ENCODE measurements around the gene SMS.

SMS gene

DNA sequence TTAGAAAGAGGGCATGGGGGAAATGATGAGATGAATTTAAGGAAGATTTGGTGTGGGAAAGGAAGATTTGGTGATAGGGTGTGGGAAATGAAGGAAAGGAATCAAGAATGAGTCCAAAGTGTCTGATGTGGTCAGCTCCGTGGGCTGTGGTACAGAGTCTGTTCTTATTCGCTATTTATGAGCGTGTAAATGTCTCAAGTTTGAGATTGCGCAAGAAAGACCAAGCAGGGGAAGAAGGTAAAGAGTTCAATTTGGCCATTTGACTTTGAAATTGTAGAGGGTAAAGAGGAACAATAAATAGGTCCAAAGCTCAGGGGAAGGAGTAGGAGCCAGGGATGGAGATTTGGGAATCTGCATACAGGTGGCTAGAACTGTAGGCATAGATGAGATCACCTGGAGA is 11.3 kb upstream of the SMS start:
- no peaks in the 10 kb centered on the region for H3K36me3 ChIP-seq
- H3K4me3 ChIP-seq: no peak overlapping the region
- 0 out of 22 replicates have a peak, but pooled peaks cover 0 to 4% (median 0%) of the 10 kb centered on the region in 11 experiments for H3K9me3 ChIP-seq (replicated peaks in 1 of 11)
- TF ChIP-seq Cebpa-rat (IDR thresholded peaks at IDR 0.05): peak in 10 of 11 experiments; percentile 26 to 94 (median 74); a peak in 17 of 22 replicates
- no peak overlapping the region for H3K9ac ChIP-seq
- H3K4me2 ChIP-seq: peak overlapping the region in 7 of 11 experiments; percentile 9 to 54 (median 30); a peak in 10 of 22 replicates
- no peak overlapping the region for H3K27ac ChIP-seq
- H3K27me3 ChIP-seq: no peaks in the 10 kb centered on the region
- no peaks in the 10 kb centered on the region for H4K20me1 ChIP-seq
- peaks cover 0 to 75% (median 15%) of the 10 kb centered on the region in 10 experiments; a peak in 14 of 20 replicates for H3K4me1 ChIP-seq

DNA sequence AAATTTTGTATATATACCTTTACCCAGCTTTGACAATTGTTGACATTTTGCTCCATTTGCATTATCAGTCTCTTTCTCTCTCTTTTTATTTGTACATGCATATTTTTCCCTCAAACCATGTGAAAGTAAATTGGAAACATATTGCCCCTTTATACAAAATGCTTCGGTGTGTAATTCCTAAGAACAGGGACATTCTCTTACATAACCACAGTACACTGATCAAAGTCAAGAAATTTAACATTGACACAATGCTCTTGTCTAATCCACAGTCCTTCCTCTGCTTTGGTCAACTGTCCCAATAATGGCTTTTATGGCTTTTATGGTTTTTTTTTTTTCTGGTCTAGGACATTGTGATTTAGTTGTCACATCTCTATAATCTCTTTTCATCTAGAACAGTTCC is 9.5 kb upstream of the SMS start:
- no peak overlapping the region for H3K27ac ChIP-seq
- no peak overlapping the region; a peak in 1 of 22 replicates for H3K4me2 ChIP-seq
- no peak for TF ChIP-seq Cebpa-rat (IDR thresholded peaks at IDR 0.05)
- no peak overlapping the region for H3K9ac ChIP-seq
- 0 out of 22 replicates have a peak, but pooled peaks cover 0 to 4% (median 0%) of the 10 kb centered on the region in 11 experiments for H3K9me3 ChIP-seq (replicated peaks in 1 of 11)
- no peaks in the 10 kb centered on the region for H3K36me3 ChIP-seq
- no peaks in the 10 kb centered on the region for H3K27me3 ChIP-seq
- H3K4me1 ChIP-seq: peaks cover 0 to 67% (median 15%) of the 10 kb centered on the region in 10 experiments; a peak in 14 of 20 replicates
- no peak overlapping the region for H3K4me3 ChIP-seq
- H4K20me1 ChIP-seq: no peaks in the 10 kb centered on the region

DNA sequence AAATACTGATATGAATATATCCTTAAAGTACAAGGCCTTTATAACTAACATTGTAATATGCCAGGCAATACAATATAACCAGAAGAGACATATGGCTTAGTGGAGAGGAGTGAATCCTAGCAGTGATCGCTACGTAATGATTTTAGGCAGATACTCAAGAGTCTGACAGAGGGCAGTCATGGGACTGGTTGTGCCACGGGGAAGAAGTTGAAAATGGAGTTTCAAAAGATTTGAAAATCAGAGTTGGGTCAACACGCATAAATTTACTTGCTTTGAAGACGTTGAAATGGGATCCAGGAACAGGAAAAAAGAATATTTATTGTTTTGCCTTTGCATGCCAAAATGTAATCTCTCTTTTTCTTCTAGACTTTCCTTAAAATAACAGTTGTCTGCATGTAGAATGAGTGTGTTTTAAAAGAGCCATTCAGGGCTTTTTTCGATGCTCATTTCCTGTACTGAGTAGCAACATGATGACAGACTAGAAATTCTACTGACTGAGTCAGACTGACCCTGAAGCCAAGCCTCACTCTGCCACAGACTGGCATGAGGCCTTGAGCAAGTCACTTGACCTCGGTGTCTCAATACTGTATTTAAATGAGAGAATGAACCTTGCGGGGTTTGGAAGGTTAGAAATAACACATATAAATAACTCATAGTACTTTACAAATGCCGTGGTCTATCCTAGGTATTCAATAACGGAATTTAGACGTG is 8.1 kb upstream of the SMS start:
- H3K4me1 ChIP-seq: peaks cover 0 to 58% (median 14%) of the 10 kb centered on the region in 10 experiments; a peak in 14 of 20 replicates
- no peak overlapping the region for H3K4me3 ChIP-seq
- peak overlapping the region in 4 of 11 experiments; percentile 43 to 72 (median 59); a peak in 7 of 22 replicates for H3K27ac ChIP-seq
- 0 out of 22 replicates have a peak, but pooled peaks cover 0 to 4% (median 0%) of the 10 kb centered on the region in 11 experiments for H3K9me3 ChIP-seq (replicated peaks in 1 of 11)
- H4K20me1 ChIP-seq: no peaks in the 10 kb centered on the region
- peak overlapping the region in 3 of 11 experiments; percentile 27 to 55 (median 46); a peak in 4 of 22 replicates for H3K4me2 ChIP-seq
- no peak for TF ChIP-seq Cebpa-rat (IDR thresholded peaks at IDR 0.05)
- H3K9ac ChIP-seq: peak overlapping the region in 2 of 11 experiments; percentile 27 to 42; a peak in 4 of 22 replicates
- H3K36me3 ChIP-seq: no peaks in the 10 kb centered on the region
- no peaks in the 10 kb centered on the region for H3K27me3 ChIP-seq

GRCh38 chrX:21933077-21933476 is 7.4 kb upstream of the SMS start:
- Histone ChIP-seq H3K4me1 (peaks cover 0 to 53% (median 14%) of the 10 kb centered on the region in 10 experiments; a peak in 14 of 20 replicates), H3K36me3 (no peaks in the 10 kb centered on the region), H3K9ac (no peak overlapping the region; a peak in 1 of 22 replicates), H3K4me2 (peak overlapping the region in 3 of 11 experiments; percentile 27 to 55 (median 46); a peak in 5 of 22 replicates), H3K27me3 (no peaks in the 10 kb centered on the region), H4K20me1 (no peaks in the 10 kb centered on the region), H3K4me3 (no peak overlapping the region), H3K27ac (peak overlapping the region in 4 of 11 experiments; percentile 43 to 72 (median 59); a peak in 6 of 22 replicates), H3K9me3 (replicated peaks in 1 of 11) (0 out of 22 replicates have a peak, but pooled peaks cover 0 to 4% (median 0%) of the 10 kb centered on the region in 11 experiments)
- TF ChIP-seq Cebpa-rat (IDR thresholded peaks at IDR 0.05): no peak

DNA sequence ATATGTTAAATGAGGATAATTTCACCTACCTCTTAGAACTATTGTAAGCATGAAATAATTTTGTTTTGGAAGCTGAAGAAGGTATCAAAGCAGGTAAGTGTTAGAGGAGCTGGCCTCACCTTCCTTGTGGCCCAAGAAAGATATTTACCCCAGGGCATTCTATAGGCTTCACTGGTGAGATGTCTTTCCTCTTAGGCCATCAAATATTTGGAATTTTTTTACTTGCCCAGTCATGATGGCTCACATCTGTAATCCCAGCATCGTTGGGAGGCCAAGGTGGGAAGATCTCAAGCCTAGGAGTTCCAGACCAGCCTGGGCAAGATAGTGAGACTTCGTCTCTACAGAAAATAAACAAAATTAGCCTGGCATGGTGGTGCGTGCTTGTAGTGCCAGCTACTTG is 6.1 kb upstream of the SMS start:
- H4K20me1 ChIP-seq: no peaks in the 10 kb centered on the region
- no peak for TF ChIP-seq Cebpa-rat (IDR thresholded peaks at IDR 0.05)
- no peaks in the 10 kb centered on the region for H3K27me3 ChIP-seq
- no peak overlapping the region for H3K27ac ChIP-seq
- no peak overlapping the region for H3K4me2 ChIP-seq
- H3K9me3 ChIP-seq (replicated peaks in 1 of 11): peaks cover 0 to 1% (median 0%) of the 10 kb centered on the region in 11 experiments; a peak in 1 of 22 replicates
- peaks cover 0 to 46% (median 10%) of the 10 kb centered on the region in 10 experiments; a peak in 14 of 20 replicates for H3K4me1 ChIP-seq
- no peak overlapping the region for H3K4me3 ChIP-seq
- H3K36me3 ChIP-seq: no peaks in the 10 kb centered on the region
- H3K9ac ChIP-seq: no peak overlapping the region

- H4K20me1 ChIP-seq: peaks cover 0 to 21% (median 7%) of the 10 kb centered on the region in 11 experiments; a peak in 9 of 22 replicates
- no peaks in the 10 kb centered on the region for H3K27me3 ChIP-seq
- TF ChIP-seq Cebpa-rat (IDR thresholded peaks at IDR 0.05): no peak
- H3K27ac ChIP-seq: peak overlapping the region in 10 of 11 experiments; percentile 83 to 92 (median 87); a peak in 20 of 22 replicates
- H3K9ac ChIP-seq: peak overlapping the region in 10 of 11 experiments; percentile 81 to 92 (median 86); a peak in 19 of 22 replicates
- H3K36me3 ChIP-seq: peaks cover 0 to 18% (median 0%) of the 10 kb centered on the region in 11 experiments; a peak in 6 of 22 replicates
- H3K4me1 ChIP-seq: peaks cover 5 to 42% (median 15%) of the 10 kb centered on the region in 10 experiments; a peak in 17 of 20 replicates
- peak overlapping the region; percentile 38 to 64 (median 59); a peak in 19 of 22 replicates for H3K4me2 ChIP-seq
- H3K9me3 ChIP-seq (replicated peaks in 1 of 11): peaks cover 0 to 17% (median 7%) of the 10 kb centered on the region in 11 experiments; a peak in 10 of 22 replicates
- peak overlapping the region; percentile 64 to 81 (median 74); a peak in 17 of 20 replicates for H3K4me3 ChIP-seq
These were observed 603 bp upstream of the SMS start for GRCh38 chrX:21939906-21940305.

GRCh38 chrX:21943460-21944135 is 3.1 kb downstream of the SMS start:
- H3K4me1 ChIP-seq: peaks cover 15 to 59% (median 27%) of the 10 kb centered on the region in 10 experiments; a peak in 17 of 20 replicates
- H3K27me3 ChIP-seq: no peaks in the 10 kb centered on the region
- H3K27ac ChIP-seq: no peak overlapping the region
- H3K36me3 ChIP-seq: peaks cover 0 to 37% (median 3%) of the 10 kb centered on the region in 11 experiments; a peak in 7 of 22 replicates
- peaks cover 9 to 58% (median 24%) of the 10 kb centered on the region in 11 experiments; a peak in 20 of 22 replicates for H4K20me1 ChIP-seq
- H3K9ac ChIP-seq: no peak overlapping the region
- no peak for TF ChIP-seq Cebpa-rat (IDR thresholded peaks at IDR 0.05)
- peaks cover 0 to 19% (median 7%) of the 10 kb centered on the region in 11 experiments; a peak in 10 of 22 replicates for H3K9me3 ChIP-seq (replicated peaks in 1 of 11)
- H3K4me3 ChIP-seq: peak overlapping the region in 1 of 10 experiments; percentile 70; a peak in 1 of 20 replicates
- peak overlapping the region in 9 of 11 experiments; percentile 44 to 77 (median 54); a peak in 13 of 22 replicates for H3K4me2 ChIP-seq

GRCh38 chrX:21944136-21944615 is 3.7 kb downstream of the SMS start:
- H4K20me1 ChIP-seq: peaks cover 9 to 63% (median 27%) of the 10 kb centered on the region in 11 experiments; a peak in 20 of 22 replicates
- H3K9me3 ChIP-seq (replicated peaks in 1 of 11): peaks cover 0 to 19% (median 7%) of the 10 kb centered on the region in 11 experiments; a peak in 10 of 22 replicates
- no peak overlapping the region for H3K27ac ChIP-seq
- peaks cover 0 to 37% (median 4%) of the 10 kb centered on the region in 11 experiments; a peak in 7 of 22 replicates for H3K36me3 ChIP-seq
- H3K4me2 ChIP-seq: peak overlapping the region in 4 of 11 experiments; percentile 46 to 77 (median 55); a peak in 6 of 22 replicates
- peaks cover 15 to 59% (median 27%) of the 10 kb centered on the region in 10 experiments; a peak in 17 of 20 replicates for H3K4me1 ChIP-seq
- H3K9ac ChIP-seq: no peak overlapping the region
- no peaks in the 10 kb centered on the region for H3K27me3 ChIP-seq
- no peak for TF ChIP-seq Cebpa-rat (IDR thresholded peaks at IDR 0.05)
- no peak overlapping the region for H3K4me3 ChIP-seq
